HCT116 (cell line): Measurements from ENCODE around the gene FAM210B. TPM values are rescaled to one million over a fixed set of nuclear protein-coding genes. Genes with fewer than 3 reads are reported as not detected.

Experiments
- ATAC-seq: fragments of 200-7000 bp; cut with Tn5 transposase; 2 replicates; pipeline ENCODE4 v1.9.1; 2020; ENCODE audit warnings: mild to moderate bottlenecking, moderate library complexity
- BruUV-seq: library from RNA; stranded (reverse); fragments of 400-500 nt; replicated peaks from 2 replicates; lab custom pipeline; 2021; lab: Mats Ljungman, UMichigan
- CTCF ChIA-PET: fragments of 300-600 bp; sonication (Branson Sonifier 250); formaldehyde crosslinking; loops from one replicate; lab custom pipeline; 2021; ENCODE audit warnings: antibody characterized with exemption; lab: Charles Lee
- POLR2A ChIA-PET: fragments of 300-600, 350-600 bp; sonication (Branson Sonifier 250); formaldehyde crosslinking; loops from one replicate; lab custom pipeline; 2021; ENCODE audit warnings: antibody characterized with exemption; lab: Charles Lee
- RAD21 ChIA-PET, 2 experiments: fragments of 300-600 bp; sonication (Branson Sonifier 250); formaldehyde crosslinking; loops; one replicate each; lab custom pipeline; 2023; ENCODE audit warnings: low total read pairs in 2 of 2; ENCODE audit not compliant: uncharacterized antibody in 2 of 2, unreplicated experiment in 2 of 2, low non-redundant PET in 1 of 2; lab: Charles Lee
- DNase-seq: peaks from one replicate; pipeline ENCODE4 v3.0.0-alpha.2; 2010; ENCODE audit warnings: low read depth, low spot score
- H2AFZ ChIP-seq: fragments of 200-600 bp; shearing (Covaris generic), sonication (generic); 2 replicates; pipeline ENCODE4 v1.6.1; 2017; ENCODE audit warnings: low read depth, mixed run types, mixed read lengths, antibody characterized with exemption, low read length; ENCODE audit not compliant: poor library complexity, severe bottlenecking
- H3K27ac ChIP-seq: 2 replicates; pipeline ENCODE4 v1.5.1; 2012; ENCODE audit warnings: low read depth, low read length
- H3K27me3 ChIP-seq: fragments of 200-600 bp; sonication (generic); 2 replicates; pipeline ENCODE4 v1.6.1; 2016; ENCODE audit warnings: mixed run types, low read length, mixed read lengths; ENCODE audit not compliant: insufficient read depth
- H3K36me3 ChIP-seq, 2 experiments: fragments of 200-500 bp in 1 of 2; fragments of 200-600 bp in 1 of 2; sonication (Bioruptor generic) in 1 of 2; sonication (generic) in 1 of 2; 2 replicates each; pipeline versions ENCODE4 v1.5.1 to v1.6.1; 2014 to 2016; ENCODE audit warnings: low read length in 2 of 2, inconsistent platforms in 1 of 2, mixed read lengths in 1 of 2, mixed run types in 1 of 2; ENCODE audit not compliant: insufficient read depth in 2 of 2, control insufficient read depth in 1 of 2
- H3K4me1 ChIP-seq, 2 experiments: fragments of 200-600 bp in 1 of 2; sonication (generic) in 1 of 2; 2 replicates each; pipeline versions ENCODE4 v1.5.1 to v1.6.1; 2012 to 2017; ENCODE audit warnings: low read length in 2 of 2, inconsistent platforms in 1 of 2, mild to moderate bottlenecking in 1 of 2, mixed read lengths in 1 of 2, mixed run types in 1 of 2, moderate library complexity in 1 of 2; ENCODE audit not compliant: insufficient read depth in 2 of 2, control insufficient read depth in 1 of 2
- H3K4me2 ChIP-seq: fragments of 200-600 bp; sonication (generic); 2 replicates; pipeline ENCODE4 v1.6.1; 2017; ENCODE audit warnings: mixed run types, low read length, mixed read lengths
- H3K4me3 ChIP-seq, 2 experiments: fragments of 200-600 bp in 1 of 2; sonication (generic) in 1 of 2; replicated peaks in 1 of 2; 2 replicates each; pipeline ENCODE4 v1.5.1; 2011 to 2016; ENCODE audit warnings: low read length in 2 of 2, control low read depth in 1 of 2, low read depth in 1 of 2, mild to moderate bottlenecking in 1 of 2, mixed read lengths in 1 of 2, mixed run types in 1 of 2
- H3K79me2 ChIP-seq: fragments of 200-600 bp; sonication (generic); 2 replicates; pipeline ENCODE4 v1.6.1; 2017; ENCODE audit warnings: mild to moderate bottlenecking, mixed run types, low read length, moderate library complexity, mixed read lengths; ENCODE audit not compliant: insufficient read depth
- H3K9ac ChIP-seq: fragments of 200-600 bp; sonication (generic); 2 replicates; pipeline ENCODE4 v1.6.1; 2016; ENCODE audit warnings: low read length, mixed read lengths
- H3K9me2 ChIP-seq: fragments of 200-600 bp; sonication (generic), shearing (Covaris generic); 2 replicates; pipeline ENCODE4 v1.6.1; 2017; ENCODE audit warnings: mixed run types, mild to moderate bottlenecking, moderate library complexity; ENCODE audit not compliant: insufficient read depth
- H3K9me3 ChIP-seq, 2 experiments: fragments of 200-500 bp in 1 of 2; fragments of 200-600 bp in 1 of 2; sonication (Bioruptor generic) in 1 of 2; sonication (generic) in 1 of 2; 2 replicates each; pipeline ENCODE4 v1.6.1; 2014 to 2017; ENCODE audit warnings: low read length in 2 of 2, mixed read lengths in 2 of 2, inconsistent platforms in 1 of 2, low read depth in 1 of 2, mild to moderate bottlenecking in 1 of 2, mixed run types in 1 of 2, moderate library complexity in 1 of 2; ENCODE audit not compliant: control insufficient read depth in 1 of 2, insufficient read depth in 1 of 2
- H4K20me1 ChIP-seq: fragments of 200-600 bp; sonication (generic), shearing (Covaris generic); 2 replicates; pipeline ENCODE4 v1.6.1; 2017; ENCODE audit warnings: mixed run types, mild to moderate bottlenecking, moderate library complexity; ENCODE audit not compliant: insufficient read depth
- CBX3 ChIP-seq: IDR thresholded peaks from 2 replicates; pipeline ENCODE4 v1.6.1; 2012; ENCODE audit warnings: low read depth
- CTCF ChIP-seq, 3 experiments: fragments of 200-600 bp in 1 of 3; sonication (generic) in 1 of 3; IDR thresholded peaks in 2 of 3; conservative IDR thresholded peaks in 1 of 3; 2 replicates each; pipeline ENCODE4 v1.5.1; 2012 to 2017; ENCODE audit warnings: low read depth in 2 of 3, low read length in 2 of 3, antibody characterized with exemption in 1 of 3, borderline replicate concordance in 1 of 3, control low read depth in 1 of 3, mild to moderate bottlenecking in 1 of 3, mixed read lengths in 1 of 3, mixed run types in 1 of 3, moderate library complexity in 1 of 3; ENCODE audit not compliant: insufficient read depth in 1 of 3
- ELF1 ChIP-seq: IDR thresholded peaks from 2 replicates; pipeline ENCODE4 v1.6.1; 2012; ENCODE audit warnings: low read depth, borderline replicate concordance
- EZH2 ChIP-seq: fragments of 200-600 bp; sonication (generic); IDR thresholded peaks from 2 replicates; pipeline ENCODE4 v1.6.1; 2017; ENCODE audit warnings: antibody characterized with exemption, mixed run types
- EZH2phosphoT487 ChIP-seq: fragments of 200-600 bp; IDR thresholded peaks from 2 replicates; pipeline ENCODE4 v1.6.1; 2018; ENCODE audit warnings: antibody characterized with exemption, borderline replicate concordance
- FOSL1 ChIP-seq: IDR thresholded peaks from 2 replicates; pipeline ENCODE4 v1.6.1; 2012; ENCODE audit warnings: low read depth
- JUND ChIP-seq: IDR thresholded peaks from 2 replicates; pipeline ENCODE4 v1.6.1; 2012
- POLR2A ChIP-seq: IDR thresholded peaks from 2 replicates; pipeline ENCODE4 v1.7.0; 2011; ENCODE audit warnings: borderline replicate concordance; ENCODE audit not compliant: insufficient read depth, insufficient read length; ENCODE audit errors: extremely low read depth
- POLR2AphosphoS5 ChIP-seq: IDR thresholded peaks from 2 replicates; pipeline ENCODE4 v1.6.1; 2011; ENCODE audit warnings: mild to moderate bottlenecking, low read depth, low read length, moderate library complexity
- RAD21 ChIP-seq: IDR thresholded peaks from 2 replicates; pipeline ENCODE4 v1.6.1; 2012; ENCODE audit warnings: low read depth, mild to moderate bottlenecking
- REST ChIP-seq: IDR thresholded peaks from 2 replicates; pipeline ENCODE4 v1.6.1; 2012; ENCODE audit warnings: low read depth
- SIN3A ChIP-seq: IDR thresholded peaks from 2 replicates; pipeline ENCODE4 v1.6.1; 2012; ENCODE audit warnings: low read depth
- SP1 ChIP-seq: IDR thresholded peaks from 2 replicates; pipeline ENCODE4 v1.6.1; 2012; ENCODE audit warnings: low read depth
- YY1 ChIP-seq: IDR thresholded peaks from 2 replicates; pipeline ENCODE4 v1.6.1; 2011; ENCODE audit warnings: low read length, low read depth, moderate library complexity, mild to moderate bottlenecking; ENCODE audit not compliant: insufficient replicate concordance; ENCODE audit errors: extremely low read depth
- ZBTB33 ChIP-seq: IDR thresholded peaks from 2 replicates; pipeline ENCODE4 v1.6.1; 2011; ENCODE audit warnings: mild to moderate bottlenecking, low read length, moderate library complexity; ENCODE audit not compliant: insufficient replicate concordance; ENCODE audit errors: extremely low read depth
- ZNF274 ChIP-seq: fragments of 200-500 bp; sonication (Bioruptor generic); IDR thresholded peaks from 2 replicates; pipeline ENCODE4 v1.6.1; 2014; ENCODE audit warnings: mild to moderate bottlenecking, low read depth, low read length, inconsistent platforms
- intact Hi-C: fragments of 100-400 bp; cut with micrococcal nuclease; formaldehyde crosslinking; loops from 2 replicates; pipeline ENCODE4 v1.10.0; 2022
- total RNA-seq: library from RNA; stranded (reverse); gene quantifications from one replicate; pipeline ENCODE4 v1.2.1, GENCODE V29; 2021; ENCODE audit not compliant: unreplicated experiment

The FAM210B gene
- total RNA-seq, 1 experiment from 2014 or later: 12.0 TPM

GRCh38 chr20:56363491-56363890 is 4.7 kb downstream of the FAM210B start:
- H3K4me1 ChIP-seq: peaks cover 7 to 16% of the 10 kb centered on the region in 2 experiments
- no peak overlapping the region for H3K27ac ChIP-seq
- no peaks in the 10 kb centered on the region for H3K27me3 ChIP-seq
- no peaks in the 10 kb centered on the region for H3K79me2 ChIP-seq
- BruUV-seq: no TSS peak
- DNase-seq (no peak), ATAC-seq (no peak)
- H3K36me3 ChIP-seq: no peaks in the 10 kb centered on the region
- no peak overlapping the region for H3K4me3 ChIP-seq
- no peak overlapping the region for H3K9ac ChIP-seq
- no peaks in the 10 kb centered on the region for H3K9me3 ChIP-seq
- RAD21 ChIA-PET: no interaction called here
- H4K20me1 ChIP-seq: no peaks in the 10 kb centered on the region
- no peak for TF ChIP-seq EZH2
- TF ChIP-seq ZNF274: no peak
- TF ChIP-seq RAD21: no peak
- TF ChIP-seq SIN3A: no peak
- no peak for TF ChIP-seq REST
- no peak for TF ChIP-seq EZH2phosphoT487
- no peak for TF ChIP-seq FOSL1
- TF ChIP-seq CTCF (IDR thresholded peaks at IDR 0.05 in 2 of 3, conservative IDR thresholded peaks at IDR 0.05 in 1 of 3; ENCODE audit: borderline replicate concordance in 1 of 3, insufficient read depth in 1 of 3, low read depth in 2 of 3, low read length in 2 of 3): no peak
- TF ChIP-seq YY1: no peak
- TF ChIP-seq POLR2A: no peak
- no peak for TF ChIP-seq SP1
- TF ChIP-seq CBX3: no peak
- no peak for TF ChIP-seq ELF1
- TF ChIP-seq ZBTB33: no peak
- TF ChIP-seq POLR2AphosphoS5: no peak
- no peak for TF ChIP-seq JUND
- no peaks in the 10 kb centered on the region for H3K9me2 ChIP-seq
- POLR2A ChIA-PET: no interaction called here
- CTCF ChIA-PET: no interaction called here
- no peak overlapping the region for H2AFZ ChIP-seq
- no peak overlapping the region for H3K4me2 ChIP-seq
- intact Hi-C loops: no loop called here
